Trophoblast cell (in vitro differentiated cells and primary cell): ENCODE measurements around the gene ACACA.

Source experiments
- DNase-seq, 2 donors: peaks; one replicate each; pipeline ENCODE4 v3.0.0-alpha.2; 2016
- H2AFZ ChIP-seq: 2 replicates; pipeline ENCODE4 v1.6.1; 2013; ENCODE audit warnings: low read length, moderate library complexity, mild to moderate bottlenecking; ENCODE audit not compliant: insufficient read depth, poor library complexity
- H2AK5ac ChIP-seq: 2 replicates; pipeline ENCODE4 v1.6.1; 2013; ENCODE audit warnings: mild to moderate bottlenecking, low read length
- H2BK120ac ChIP-seq: 2 replicates; pipeline ENCODE4 v1.6.1; 2013; ENCODE audit warnings: low read length, mild to moderate bottlenecking, moderate library complexity; ENCODE audit not compliant: insufficient read depth, poor library complexity
- H2BK12ac ChIP-seq: 2 replicates; pipeline ENCODE4 v1.6.1; 2013; ENCODE audit warnings: mild to moderate bottlenecking, low read length, moderate library complexity
- H2BK5ac ChIP-seq: 2 replicates; pipeline ENCODE4 v1.6.1; 2013; ENCODE audit warnings: low read length, low read depth, moderate library complexity, mild to moderate bottlenecking; ENCODE audit not compliant: poor library complexity
- H3K14ac ChIP-seq: 2 replicates; pipeline ENCODE4 v1.6.1; 2013; ENCODE audit warnings: mild to moderate bottlenecking, low read length
- H3K18ac ChIP-seq: 2 replicates; pipeline ENCODE4 v1.6.1; 2013; ENCODE audit warnings: mild to moderate bottlenecking, low read length
- H3K23ac ChIP-seq: 2 replicates; pipeline ENCODE4 v1.6.1; 2013; ENCODE audit warnings: low read length
- H3K27ac ChIP-seq: 2 replicates; pipeline ENCODE4 v1.5.1; 2013; ENCODE audit warnings: low read depth, mild to moderate bottlenecking, inconsistent platforms, low read length, moderate library complexity
- H3K27me3 ChIP-seq: 2 replicates; pipeline ENCODE4 v1.6.1; 2013; ENCODE audit warnings: inconsistent platforms, mild to moderate bottlenecking, low read length, moderate library complexity; ENCODE audit not compliant: insufficient read depth
- H3K36me3 ChIP-seq, 2 experiments: 1 replicate in 1 of 2; 2 replicates in 1 of 2; pipeline ENCODE4 v1.6.1; 2013; ENCODE audit warnings: low read length in 2 of 2, mild to moderate bottlenecking in 2 of 2, moderate library complexity in 1 of 2; ENCODE audit not compliant: insufficient read depth in 2 of 2, control insufficient read depth in 1 of 2
- H3K4ac ChIP-seq: 2 replicates; pipeline ENCODE4 v1.6.1; 2013; ENCODE audit warnings: low read depth, mild to moderate bottlenecking, low read length, moderate library complexity
- H3K4me1 ChIP-seq, 2 experiments: 1 replicate in 1 of 2; 2 replicates in 1 of 2; pipeline ENCODE4 v1.6.1; 2013; ENCODE audit warnings: low read length in 2 of 2, mild to moderate bottlenecking in 2 of 2, moderate library complexity in 1 of 2; ENCODE audit not compliant: insufficient read depth in 2 of 2, control insufficient read depth in 1 of 2
- H3K4me2 ChIP-seq: 2 replicates; pipeline ENCODE4 v1.6.1; 2013; ENCODE audit warnings: inconsistent platforms, mild to moderate bottlenecking, low read length, moderate library complexity
- H3K4me3 ChIP-seq: 2 replicates; pipeline ENCODE4 v1.5.1; 2013; ENCODE audit warnings: mild to moderate bottlenecking, low read depth, low read length, inconsistent platforms
- H3K79me1 ChIP-seq: one replicate; pipeline ENCODE4 v1.6.1; 2013; ENCODE audit warnings: low read length
- H3K79me2 ChIP-seq: 2 replicates; pipeline ENCODE4 v1.6.1; 2013; ENCODE audit warnings: low read length, mild to moderate bottlenecking; ENCODE audit not compliant: control insufficient read depth, insufficient read depth, poor library complexity
- H3K9ac ChIP-seq: 2 replicates; pipeline ENCODE4 v1.6.1; 2013; ENCODE audit warnings: mild to moderate bottlenecking, low read length
- H3K9me3 ChIP-seq: 2 replicates; pipeline ENCODE4 v1.6.1; 2013; ENCODE audit warnings: low read depth, mild to moderate bottlenecking, control low read depth, inconsistent platforms, low read length; ENCODE audit not compliant: insufficient read depth
- H4K12ac ChIP-seq: 2 replicates; pipeline ENCODE4 v1.6.1; 2013; ENCODE audit warnings: low read depth, mild to moderate bottlenecking, low read length, moderate library complexity
- H4K8ac ChIP-seq: 2 replicates; pipeline ENCODE4 v1.6.1; 2013; ENCODE audit warnings: low read depth, mild to moderate bottlenecking, low read length, moderate library complexity
- H4K91ac ChIP-seq: one replicate; pipeline ENCODE4 v1.6.1; 2013; ENCODE audit warnings: low read depth, mild to moderate bottlenecking, low read length, moderate library complexity
- WGBS: extraction: QIAGEN DNeasy Blood & Tissue Kit; methylation state at CpG from one replicate; pipeline ENCODE4 v1.1.7; 2013; ENCODE audit warnings: missing lambda C conversion rate; ENCODE audit not compliant: insufficient read length, insufficient coverage; ENCODE audit errors: extremely low coverage; 5-methylcytosine and 5-hydroxymethylcytosine counted together

The ACACA gene

DNA sequence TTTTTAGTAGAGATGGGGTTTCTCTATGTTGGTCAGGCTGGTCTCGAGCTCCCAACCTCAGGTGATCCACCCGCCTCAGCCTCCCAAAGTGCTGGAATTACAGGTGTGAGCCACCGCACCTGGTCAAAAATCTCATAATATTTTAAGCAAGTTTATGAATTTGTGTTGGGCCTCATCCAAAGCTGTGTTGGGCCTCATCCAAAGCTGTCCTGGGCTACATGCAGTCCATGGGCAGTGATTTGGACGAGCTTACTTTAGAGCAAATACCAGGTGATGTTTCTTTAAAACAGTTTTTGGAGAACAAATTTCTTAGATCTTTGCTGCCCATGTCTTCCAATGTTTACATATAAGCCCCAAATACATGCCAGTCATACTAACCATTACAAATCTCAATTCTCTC lies 115.3 kb downstream of the ACACA start:
- Histone ChIP-seq H3K4me1 (peaks cover 0 to 1% of the 10 kb centered on the region in 2 experiments), H3K4ac (no peak overlapping the region), H2BK5ac (no peak overlapping the region), H3K4me3 (no peak overlapping the region), H2AFZ (no peak overlapping the region), H4K12ac (no peak overlapping the region), H3K36me3 (no peaks in the 10 kb centered on the region), H3K79me2 (no peaks in the 10 kb centered on the region), H2AK5ac (no peak overlapping the region), H3K23ac (no peak overlapping the region), H3K27ac (no peak overlapping the region), H4K91ac (no peak overlapping the region), H3K27me3 (no peaks in the 10 kb centered on the region), H3K9ac (no peak overlapping the region), H3K9me3 (no peaks in the 10 kb centered on the region), H3K18ac (no peak overlapping the region), H3K4me2 (no peak overlapping the region), H4K8ac (no peak overlapping the region), H3K79me1 (no peaks in the 10 kb centered on the region), H3K14ac (no peak overlapping the region), H2BK120ac (no peak overlapping the region), H2BK12ac (no peak overlapping the region)
- WGBS = no CpG with 5 or more reads among the region's 4 CpGs
- no peak for DNase-seq

GRCh38 chr17:37286430-37286829 lies 120.2 kb downstream of the ACACA start:
- Histone ChIP-seq H3K4me3 (no peak overlapping the region), H3K9me3 (no peaks in the 10 kb centered on the region), H4K12ac (no peak overlapping the region), H3K27me3 (no peaks in the 10 kb centered on the region), H3K79me2 (no peaks in the 10 kb centered on the region), H4K8ac (no peak overlapping the region), H2BK120ac (no peak overlapping the region), H4K91ac (no peak overlapping the region), H3K23ac (no peak overlapping the region), H2BK5ac (no peak overlapping the region), H2BK12ac (no peak overlapping the region), H3K4ac (no peak overlapping the region), H3K4me2 (no peak overlapping the region), H2AFZ (no peak overlapping the region), H3K18ac (no peak overlapping the region), H3K27ac (no peak overlapping the region), H3K79me1 (no peaks in the 10 kb centered on the region), H3K4me1 (peaks cover 0 to 1% of the 10 kb centered on the region in 2 experiments), H3K36me3 (peaks cover 3 to 6% of the 10 kb centered on the region in 2 experiments), H3K14ac (no peak overlapping the region), H2AK5ac (no peak overlapping the region), H3K9ac (no peak overlapping the region)
- DNase-seq = peak; percentile 66 to 76
- WGBS = no CpG with 5 or more reads among the region's 1 CpG

- no peaks in the 10 kb centered on the region for H3K9me3 ChIP-seq
- H4K8ac ChIP-seq = no peak overlapping the region
- WGBS = no CpG with 5 or more reads among the region's 2 CpGs
- H3K18ac ChIP-seq = no peak overlapping the region
- no peak overlapping the region for H3K4me2 ChIP-seq
- no peak overlapping the region for H3K4ac ChIP-seq
- no peak overlapping the region for H4K91ac ChIP-seq
- no peaks in the 10 kb centered on the region for H3K27me3 ChIP-seq
- H3K9ac ChIP-seq = no peak overlapping the region
- H2BK5ac ChIP-seq = no peak overlapping the region
- no peaks in the 10 kb centered on the region for H3K79me1 ChIP-seq
- DNase-seq = no peak
- no peaks in the 10 kb centered on the region for H3K79me2 ChIP-seq
- H2BK120ac ChIP-seq = no peak overlapping the region
- H3K4me1 ChIP-seq = peaks cover 0 to 3% of the 10 kb centered on the region in 2 experiments
- no peak overlapping the region for H3K14ac ChIP-seq
- no peak overlapping the region for H4K12ac ChIP-seq
- no peak overlapping the region for H2BK12ac ChIP-seq
- H3K4me3 ChIP-seq = no peak overlapping the region
- H2AFZ ChIP-seq = no peak overlapping the region
- peaks cover 5 to 8% of the 10 kb centered on the region in 2 experiments for H3K36me3 ChIP-seq
- no peak overlapping the region for H2AK5ac ChIP-seq
- no peak overlapping the region for H3K23ac ChIP-seq
- H3K27ac ChIP-seq = no peak overlapping the region
These were observed 122.4 kb downstream of the ACACA start for GRCh38 chr17:37284191-37284590.

GRCh38 chr17:37283414-37283961 lies 123.1 kb downstream of the ACACA start:
- Histone ChIP-seq H3K4ac (no peak overlapping the region), H3K4me3 (no peak overlapping the region), H3K4me2 (no peak overlapping the region), H2BK12ac (no peak overlapping the region), H3K79me1 (no peaks in the 10 kb centered on the region), H3K9me3 (no peaks in the 10 kb centered on the region), H3K79me2 (no peaks in the 10 kb centered on the region), H3K14ac (no peak overlapping the region), H4K12ac (no peak overlapping the region), H3K9ac (no peak overlapping the region), H3K27me3 (no peaks in the 10 kb centered on the region), H3K27ac (no peak overlapping the region), H2BK5ac (no peak overlapping the region), H4K91ac (no peak overlapping the region), H3K18ac (no peak overlapping the region), H3K4me1 (peaks cover 0 to 3% of the 10 kb centered on the region in 2 experiments), H4K8ac (no peak overlapping the region), H2AFZ (no peak overlapping the region), H3K23ac (no peak overlapping the region), H2AK5ac (no peak overlapping the region), H3K36me3 (peaks cover 5 to 8% of the 10 kb centered on the region in 2 experiments), H2BK120ac (no peak overlapping the region)
- no peak for DNase-seq
